ENCODE data around the gene KDM3A. TPM values are rescaled to one million over a fixed set of nuclear protein-coding genes. Genes with fewer than 3 reads are reported as not detected.

Gene KDM3A
- total and polyA plus RNA-seq, 2 of the 8 experiments (the other 6 are each of a cell fraction or from before 2014, with no cell fraction given), result 15.8 to 29.2 TPM

DNA sequence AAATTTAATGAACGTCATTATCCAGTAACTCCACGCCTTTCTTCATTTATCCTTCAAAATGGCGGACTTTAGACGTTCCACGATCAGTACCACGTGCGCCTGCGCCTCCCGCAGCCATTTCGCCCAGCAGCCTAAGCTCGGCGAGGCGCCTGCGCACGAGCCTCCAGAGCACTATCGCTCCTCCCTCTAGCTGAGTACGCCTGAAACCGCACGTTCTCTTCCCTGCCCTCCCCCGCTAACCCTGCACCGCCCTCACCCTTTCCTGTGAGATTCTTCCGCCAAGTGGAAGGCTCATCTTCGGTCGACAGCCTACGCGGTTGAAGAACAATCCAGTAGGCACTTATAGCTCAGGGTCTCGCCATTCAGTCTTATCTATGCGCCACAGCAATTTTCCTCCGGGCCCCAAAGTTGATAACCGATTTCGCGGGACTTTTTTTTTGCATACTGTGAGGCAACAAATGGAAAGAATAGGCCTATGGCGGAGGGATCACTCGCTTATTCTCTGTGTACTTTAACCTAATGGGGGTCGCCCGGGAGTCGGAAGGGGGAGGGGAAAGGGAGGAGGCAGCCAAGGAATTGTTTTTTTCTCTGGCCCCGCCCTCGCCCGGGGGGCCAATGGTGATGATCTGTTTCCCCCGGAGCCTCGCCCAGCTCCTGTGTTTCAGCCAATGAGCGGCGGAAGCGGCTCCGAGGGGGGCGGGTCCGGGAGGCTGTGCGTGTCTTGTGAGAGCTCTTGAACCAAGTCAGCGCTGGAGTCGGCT lies at the start of gene KDM3A (continued):
- TF ChIP-seq TAF7 (optimal IDR thresholded peaks at IDR 0.05; ENCODE audit: borderline replicate concordance, low read depth, low read length) (peak; percentile 82), MAFK (IDR thresholded peaks at IDR 0.05; ENCODE audit: low read depth, low read length) (no peak), SP2 (IDR thresholded peaks at IDR 0.05; ENCODE audit: low read length) (peak; percentile 23; the same call in 1 of the 2 replicates), NRF1 (IDR thresholded peaks at IDR 0.05; ENCODE audit: low read depth, low read length) (peak; percentile 87), EZH2 (IDR thresholded peaks at IDR 0.05; ENCODE audit: low read depth, low read length, severe bottlenecking) (no peak), TAF1 (IDR thresholded peaks at IDR 0.05; ENCODE audit: low read depth, low read length) (peak; percentile 89), CREB1 (IDR thresholded peaks at IDR 0.05) (peak; percentile 4; the same call in 1 of the 2 replicates), SRF (IDR thresholded peaks at IDR 0.05; ENCODE audit: low read depth, low read length) (no peak), RXRA (IDR thresholded peaks at IDR 0.05; ENCODE audit: insufficient read depth, low read depth, low read length) (no peak), KDM1A (IDR thresholded peaks at IDR 0.05; ENCODE audit: borderline replicate concordance, low read length) (peak; percentile 94; the same call in 1 of the 2 replicates), SIN3A (conservative IDR thresholded peaks at IDR 0.05 in 1 of 2, IDR thresholded peaks at IDR 0.05 in 1 of 2; ENCODE audit: low read depth in 1 of 2, low read length in 2 of 2) (peak in 1 of 2 experiments; percentile 72; a peak in 2 of 4 replicates), TBP (IDR thresholded peaks at IDR 0.05; ENCODE audit: low read depth, low read length) (peak; percentile 85; the same call in 1 of the 2 replicates), KDM5A (IDR thresholded peaks at IDR 0.05; ENCODE audit: low read length) (no peak), SIX5 (IDR thresholded peaks at IDR 0.05; ENCODE audit: low read depth, low read length) (no peak)
- TF ChIP-seq, protein P1, sequence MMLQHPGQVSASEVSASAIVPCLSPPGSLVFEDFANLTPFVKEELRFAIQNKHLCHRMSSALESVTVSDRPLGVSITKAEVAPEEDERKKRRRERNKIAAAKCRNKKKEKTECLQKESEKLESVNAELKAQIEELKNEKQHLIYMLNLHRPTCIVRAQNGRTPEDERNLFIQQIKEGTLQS (IDR thresholded peaks at IDR 0.05; ENCODE audit: insufficient read depth, low read depth, low read length), result no peak
